Tibial artery (tissue), 4 donors: Measurements from ENCODE around the gene PLA2R1.

Experiments
- DNase-seq, 2 donors: peaks; one replicate each; pipeline ENCODE4 v3.0.0-alpha.2; 2019
- H3K27ac ChIP-seq, 2 donors: fragments of 200-600 bp; sonication (generic) in 1 of 2; 1 replicate in 1 of 2; 2 replicates in 1 of 2; pipeline ENCODE4 v1.5.1; 2018 to 2019; ENCODE audit warnings: mild to moderate bottlenecking in 1 of 2
- H3K27me3 ChIP-seq, 2 donors: fragments of 200-600 bp; sonication (generic) in 1 of 2; one replicate each; pipeline versions ENCODE4 v1.5.1 to v1.6.0; 2016 to 2019
- H3K36me3 ChIP-seq, 3 donors: fragments of 200-600 bp; sonication (generic) in 2 of 3; one replicate each; pipeline ENCODE4 v1.5.1; 2016 to 2019; ENCODE audit warnings: mild to moderate bottlenecking in 2 of 3
- H3K4me1 ChIP-seq, 4 donors: fragments of 200-600 bp; sonication (generic) in 2 of 4; 1 replicate in 3 of 4; 2 replicates in 1 of 4; pipeline ENCODE4 v1.5.1; 2016 to 2019
- H3K4me3 ChIP-seq, 2 donors: fragments of 200-600 bp; sonication (generic) in 1 of 2; 1 replicate in 1 of 2; 2 replicates in 1 of 2; pipeline ENCODE4 v1.5.1; 2018 to 2019; ENCODE audit warnings: mild to moderate bottlenecking in 2 of 2
- H3K9me3 ChIP-seq, 3 donors: fragments of 200-600 bp; sonication (generic) in 1 of 3; one replicate each; pipeline ENCODE4 v1.5.1; 2016 to 2019
- intact Hi-C: fragments of 100-400 bp; cut with DNase I; formaldehyde crosslinking; loops from one replicate; pipeline ENCODE4 v1.15.0; 2023; ENCODE audit warnings: low total_unique reads
- TF ChIP-seq, protein P1 (sequence below), 2 experiments: fragments of 200-600 bp in 1 of 2; fragments of 450-650 bp in 1 of 2; IDR thresholded peaks; one replicate each; pipeline ENCODE4 v1.5.1; 2017 to 2019; ENCODE audit warnings: antibody characterized with exemption in 2 of 2, mild to moderate bottlenecking in 1 of 2, moderate library complexity in 1 of 2

The PLA2R1 gene

DNA sequence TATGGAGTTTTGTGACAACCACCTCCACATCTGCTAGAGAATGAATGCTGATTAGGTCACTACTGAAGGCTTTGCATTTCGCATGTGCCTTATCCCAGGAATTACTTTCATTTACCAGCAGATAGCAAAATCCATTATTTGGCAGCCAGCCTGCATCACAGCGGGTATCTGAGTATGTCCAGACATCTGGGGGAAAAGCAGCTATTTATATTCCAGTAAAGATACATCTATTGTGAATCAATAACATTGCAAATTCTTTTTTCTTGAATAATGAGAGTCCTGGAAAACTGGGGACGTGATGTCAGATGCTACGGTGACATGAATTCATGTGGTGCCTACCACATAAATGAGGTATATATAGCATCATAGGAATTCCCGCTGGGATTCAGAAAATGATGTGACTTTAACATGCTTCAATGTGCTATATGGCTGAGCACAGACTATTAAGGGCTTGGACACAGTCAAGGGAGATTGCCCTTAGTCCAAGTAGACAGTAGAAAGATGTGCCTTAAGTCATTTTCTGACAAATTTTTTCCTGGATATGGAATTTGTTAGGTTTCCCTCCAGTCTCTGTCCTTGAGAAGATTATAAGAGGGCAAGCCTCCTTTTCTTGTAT, 180.2 kb downstream of the PLA2R1 start:
- TF ChIP-seq, protein P1, sequence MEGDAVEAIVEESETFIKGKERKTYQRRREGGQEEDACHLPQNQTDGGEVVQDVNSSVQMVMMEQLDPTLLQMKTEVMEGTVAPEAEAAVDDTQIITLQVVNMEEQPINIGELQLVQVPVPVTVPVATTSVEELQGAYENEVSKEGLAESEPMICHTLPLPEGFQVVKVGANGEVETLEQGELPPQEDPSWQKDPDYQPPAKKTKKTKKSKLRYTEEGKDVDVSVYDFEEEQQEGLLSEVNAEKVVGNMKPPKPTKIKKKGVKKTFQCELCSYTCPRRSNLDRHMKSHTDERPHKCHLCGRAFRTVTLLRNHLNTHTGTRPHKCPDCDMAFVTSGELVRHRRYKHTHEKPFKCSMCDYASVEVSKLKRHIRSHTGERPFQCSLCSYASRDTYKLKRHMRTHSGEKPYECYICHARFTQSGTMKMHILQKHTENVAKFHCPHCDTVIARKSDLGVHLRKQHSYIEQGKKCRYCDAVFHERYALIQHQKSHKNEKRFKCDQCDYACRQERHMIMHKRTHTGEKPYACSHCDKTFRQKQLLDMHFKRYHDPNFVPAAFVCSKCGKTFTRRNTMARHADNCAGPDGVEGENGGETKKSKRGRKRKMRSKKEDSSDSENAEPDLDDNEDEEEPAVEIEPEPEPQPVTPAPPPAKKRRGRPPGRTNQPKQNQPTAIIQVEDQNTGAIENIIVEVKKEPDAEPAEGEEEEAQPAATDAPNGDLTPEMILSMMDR (IDR thresholded peaks at IDR 0.05), result no peak
- intact Hi-C loops, result no loop called here
- DNase-seq, result no peak
- H3K4me3 ChIP-seq, result no peak overlapping the region
- H3K4me1 ChIP-seq, result peaks cover 0 to 9% (median 0%) of the 10 kb centered on the region in 4 donors
- H3K27me3 ChIP-seq, result no peaks in the 10 kb centered on the region
- H3K27ac ChIP-seq, result no peak overlapping the region
- H3K36me3 ChIP-seq, result peaks cover 0 to 10% (median 0%) of the 10 kb centered on the region in 3 donors
- no peaks in the 10 kb centered on the region for H3K9me3 ChIP-seq
